Measurements from ENCODE around the gene GABRQ.
"Not testable (repeated sequence)": the region's sequence is repeated elsewhere in the genome, so short reads cannot be mapped to it uniquely, and the experiment has no call there.

Gene GABRQ

DNA sequence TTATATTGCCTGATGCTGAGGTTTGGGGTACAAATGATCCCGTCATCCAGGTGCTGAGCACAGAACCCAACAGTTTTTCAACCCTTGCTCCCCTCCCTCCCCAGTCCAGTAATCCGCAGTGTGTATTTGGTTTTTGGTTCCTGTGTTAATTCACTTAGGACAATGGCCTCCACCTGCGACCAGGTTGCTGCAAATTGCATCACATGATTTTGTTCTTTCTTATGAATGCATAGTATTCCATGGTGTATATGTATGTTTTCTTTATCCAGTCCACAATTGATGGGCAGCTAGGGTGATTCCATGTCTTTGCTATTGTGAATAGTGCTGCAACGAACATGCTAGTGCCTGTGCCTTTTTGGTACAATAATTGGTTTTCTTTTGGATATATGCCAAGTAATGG is 25.4 kb downstream of the GABRQ start:
- DNase-seq, result no peak

GRCh38 chrX:152674135-152674534 is 36.4 kb downstream of the GABRQ start:
- no peak for DNase-seq

- DNase-seq, result not testable (repeated sequence)
Observed at GRCh38 chrX:152674652-152675051, 37.0 kb downstream of the GABRQ start.

- not testable (repeated sequence) for DNase-seq
Observed at GRCh38 chrX:152681012-152681411, 43.3 kb downstream of the GABRQ start.

GRCh38 chrX:152697952-152698931 is 60.5 kb downstream of the GABRQ start, which contains the start of gene MAGEA3:
Gene MAGEA3, plus strand, starts transcription at chrX:152698794. Its CDS starts 2,039 bp downstream, at chrX:152700833.
- DNase-seq, result not testable (repeated sequence)

DNA sequence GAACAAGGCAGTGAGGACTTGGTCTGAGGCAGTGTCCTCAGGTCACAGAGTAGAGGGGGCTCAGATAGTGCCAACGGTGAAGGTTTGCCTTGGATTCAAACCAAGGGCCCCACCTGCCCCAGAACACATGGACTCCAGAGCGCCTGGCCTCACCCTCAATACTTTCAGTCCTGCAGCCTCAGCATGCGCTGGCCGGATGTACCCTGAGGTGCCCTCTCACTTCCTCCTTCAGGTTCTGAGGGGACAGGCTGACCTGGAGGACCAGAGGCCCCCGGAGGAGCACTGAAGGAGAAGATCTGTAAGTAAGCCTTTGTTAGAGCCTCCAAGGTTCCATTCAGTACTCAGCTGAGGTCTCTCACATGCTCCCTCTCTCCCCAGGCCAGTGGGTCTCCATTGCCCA is 62.7 kb downstream of the GABRQ start:
- not testable (repeated sequence) for DNase-seq

DNA sequence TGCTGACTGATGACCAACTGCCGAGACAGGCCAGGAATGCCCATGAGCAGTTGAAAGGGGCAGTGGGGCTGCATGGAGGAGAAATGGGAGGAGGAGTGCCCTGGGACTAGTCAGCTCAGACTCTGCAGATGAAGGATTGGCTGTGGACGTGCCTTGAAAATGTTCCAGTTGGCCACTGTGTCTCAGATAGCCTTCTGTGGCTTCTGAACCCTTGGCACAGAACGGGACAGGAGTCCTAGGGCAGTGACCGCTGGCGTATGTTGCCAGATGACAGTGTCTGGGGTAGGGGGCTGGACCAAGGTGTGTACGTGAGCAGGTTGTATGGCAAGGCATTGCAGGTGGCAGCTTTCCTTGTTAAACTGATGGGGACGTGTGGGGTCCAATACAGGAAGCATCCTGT is 68.8 kb downstream of the GABRQ start:
- not testable (repeated sequence) for DNase-seq

Data from activated CD4-positive, alpha-beta T cell treated with anti-CD3 and anti-CD28 coated beads, Interleukin-2, amount 50 U/mL, for 16 hours (primary cell).